Mesenchymal stem cell (in vitro differentiated cells and primary cell): Measurements from ENCODE around the gene RIPK3. TPM values are rescaled to one million over a fixed set of nuclear protein-coding genes. Genes with fewer than 3 reads are reported as not detected.

Experiments used
- DNase-seq: peaks from one replicate; pipeline ENCODE4 v3.0.0-alpha.2; 2013
- H2AFZ ChIP-seq: one replicate; pipeline ENCODE4 v1.6.1; 2013; ENCODE audit warnings: low read depth, mild to moderate bottlenecking, control low read depth, inconsistent platforms, low read length, moderate library complexity
- H2AK5ac ChIP-seq: 2 replicates; pipeline ENCODE4 v1.6.1; 2013; ENCODE audit warnings: low read length, moderate library complexity, mild to moderate bottlenecking, inconsistent platforms; ENCODE audit not compliant: severe bottlenecking
- H2BK120ac ChIP-seq: one replicate; pipeline ENCODE4 v1.6.1; 2013; ENCODE audit warnings: low read depth, mild to moderate bottlenecking, inconsistent platforms, low read length, moderate library complexity
- H2BK12ac ChIP-seq, 2 experiments: one replicate each; pipeline ENCODE4 v1.6.1; 2013; ENCODE audit warnings: inconsistent platforms in 2 of 2, low read length in 2 of 2, mild to moderate bottlenecking in 2 of 2, moderate library complexity in 2 of 2, control low read depth in 1 of 2
- H2BK15ac ChIP-seq: one replicate; pipeline ENCODE4 v1.6.1; 2013; ENCODE audit warnings: mild to moderate bottlenecking, low read depth, inconsistent platforms; ENCODE audit not compliant: poor library complexity, severe bottlenecking
- H2BK5ac ChIP-seq: 2 replicates; pipeline ENCODE4 v1.6.1; 2013; ENCODE audit warnings: low read depth, mild to moderate bottlenecking, low read length, control low read depth, inconsistent platforms; ENCODE audit not compliant: poor library complexity, severe bottlenecking
- H3K14ac ChIP-seq, 2 experiments: one replicate each; pipeline ENCODE4 v1.6.1; 2013; ENCODE audit warnings: inconsistent platforms in 2 of 2, low read length in 2 of 2, control low read depth in 1 of 2, mild to moderate bottlenecking in 1 of 2, moderate library complexity in 1 of 2
- H3K18ac ChIP-seq, 2 experiments: one replicate each; pipeline ENCODE4 v1.6.1; 2013; ENCODE audit warnings: inconsistent platforms in 2 of 2, low read length in 2 of 2, control low read depth in 1 of 2, low read depth in 1 of 2, mild to moderate bottlenecking in 1 of 2
- H3K23ac ChIP-seq, 2 experiments: one replicate each; pipeline ENCODE4 v1.6.1; 2013; ENCODE audit warnings: inconsistent platforms in 2 of 2, low read length in 2 of 2, mild to moderate bottlenecking in 2 of 2, moderate library complexity in 2 of 2, control low read depth in 1 of 2
- H3K27ac ChIP-seq: 2 replicates; pipeline ENCODE4 v1.5.1; 2013; ENCODE audit warnings: mild to moderate bottlenecking, moderate library complexity, low read length, control low read depth, inconsistent platforms; ENCODE audit not compliant: poor library complexity, severe bottlenecking
- H3K27me3 ChIP-seq, 2 experiments: 2 replicates each; pipeline versions ENCODE4 v1.6.1 to v1.7.0; 2013; ENCODE audit warnings: low read length in 2 of 2, mild to moderate bottlenecking in 2 of 2, moderate library complexity in 2 of 2, control low read depth in 1 of 2, inconsistent platforms in 1 of 2; ENCODE audit not compliant: control insufficient read depth in 1 of 2, insufficient read depth in 1 of 2
- H3K36me3 ChIP-seq, 2 experiments: 2 replicates each; pipeline versions ENCODE4 v1.6.1 to v1.7.0; 2013; ENCODE audit warnings: low read length in 2 of 2, control low read depth in 1 of 2, inconsistent platforms in 1 of 2, low read depth in 1 of 2, mild to moderate bottlenecking in 1 of 2; ENCODE audit not compliant: insufficient read depth in 2 of 2, control insufficient read depth in 1 of 2
- H3K4ac ChIP-seq, 2 experiments: one replicate each; pipeline ENCODE4 v1.6.1; 2013; ENCODE audit warnings: inconsistent platforms in 2 of 2, low read length in 2 of 2, mild to moderate bottlenecking in 2 of 2, moderate library complexity in 2 of 2, control low read depth in 1 of 2, low read depth in 1 of 2
- H3K4me1 ChIP-seq: 2 replicates; pipeline ENCODE4 v1.6.1; 2013; ENCODE audit warnings: low read depth, low read length, control low read depth; ENCODE audit not compliant: control insufficient read depth, insufficient read depth
- H3K4me2 ChIP-seq: 2 replicates; pipeline ENCODE4 v1.6.1; 2013; ENCODE audit warnings: low read length, mild to moderate bottlenecking, inconsistent platforms; ENCODE audit not compliant: poor library complexity, severe bottlenecking
- H3K4me3 ChIP-seq, 2 experiments: 2 replicates each; pipeline versions ENCODE4 v1.5.1 to v1.7.0; 2013; ENCODE audit warnings: low read length in 2 of 2, mild to moderate bottlenecking in 2 of 2, control low read depth in 1 of 2, low read depth in 1 of 2; ENCODE audit not compliant: insufficient read depth in 1 of 2
- H3K79me1 ChIP-seq: replicated peaks from 2 replicates; pipeline ENCODE4 v1.6.1; 2013; ENCODE audit warnings: mild to moderate bottlenecking, control low read depth, low read length, inconsistent platforms; ENCODE audit not compliant: poor library complexity, severe bottlenecking
- H3K9ac ChIP-seq: 2 replicates; pipeline ENCODE4 v1.7.0; 2013; ENCODE audit warnings: mild to moderate bottlenecking, low read length, moderate library complexity
- H3K9me3 ChIP-seq: 2 replicates; pipeline ENCODE4 v1.7.0; 2013; ENCODE audit warnings: mild to moderate bottlenecking, low read length; ENCODE audit not compliant: control insufficient read depth
- H4K8ac ChIP-seq: one replicate; pipeline ENCODE4 v1.6.1; 2013; ENCODE audit warnings: inconsistent platforms, mild to moderate bottlenecking, low read length, moderate library complexity
- H4K91ac ChIP-seq: one replicate; pipeline ENCODE4 v1.6.1; 2013; ENCODE audit warnings: mild to moderate bottlenecking, low read length, inconsistent platforms
- WGBS: methylation state at CpG from one replicate; pipeline ENCODE4 v1.1.7; 2013; ENCODE audit warnings: mixed read lengths; 5-methylcytosine and 5-hydroxymethylcytosine counted together
- small RNA-seq: library from polyadenylated mRNA; stranded (forward); fragments of <200 nt; extraction: miRNeasy Mini kit (QIAGEN cat#:217004); gene quantifications from one replicate; pipeline ENCODE3, GENCODE V24; 2013; ENCODE audit warnings: low read depth

Gene RIPK3

GRCh38 chr14:24286996-24287395 lies 52.8 kb downstream of the RIPK3 start:
- Histone ChIP-seq H3K4me2 (no peak overlapping the region), H2BK5ac (no peak overlapping the region), H3K14ac (no peak overlapping the region), H2AFZ (no peak overlapping the region), H2AK5ac (no peak overlapping the region), H4K8ac (no peak overlapping the region), H2BK15ac (no peak overlapping the region), H2BK120ac (no peak overlapping the region), H3K9ac (no peak overlapping the region), H3K27ac (no peak overlapping the region), H3K79me1 (peaks cover 25% of the 10 kb centered on the region), H3K23ac (no peak overlapping the region), H4K91ac (no peak overlapping the region), H3K4me3 (no peak overlapping the region), H3K4me1 (peaks cover 7% of the 10 kb centered on the region), H2BK12ac (no peak overlapping the region), H3K36me3 (peaks cover 26 to 29% of the 10 kb centered on the region in 2 experiments), H3K9me3 (no peaks in the 10 kb centered on the region), H3K18ac (no peak overlapping the region), H3K27me3 (no peaks in the 10 kb centered on the region), H3K4ac (no peak overlapping the region)
- no peak for DNase-seq
- 98% methylated on average over 5 of the region's 5 CpGs for WGBS

Small RNA genes within 50 kb of the gene (small RNA-seq; reads per million reads assigned to genes)
- gene RF00026 = not detected
